Activated naive CD4-positive, alpha-beta T cell treated with anti-CD3 and anti-CD28 coated beads, Interleukin-2, amount 50 U/mL, for 24 hours (primary cell): Measurements from ENCODE around the gene TAS1R2.
"Not testable (repeated sequence)": the region's sequence is repeated elsewhere in the genome, so short reads cannot be mapped to it uniquely, and the experiment has no call there.

Experiments
- H3K27ac Mint-ChIP-seq: one replicate; pipeline ENCODE4 v1.8.0; 2021; ENCODE audit warnings: mild to moderate bottlenecking, mixed read lengths
- H3K27me3 Mint-ChIP-seq: one replicate; pipeline ENCODE4 v1.8.0; 2021; ENCODE audit warnings: mixed read lengths
- H3K36me3 Mint-ChIP-seq: one replicate; pipeline ENCODE4 v1.8.0; 2021; ENCODE audit warnings: mixed read lengths
- H3K4me1 Mint-ChIP-seq: one replicate; pipeline ENCODE4 v1.8.0; 2021; ENCODE audit warnings: mixed read lengths
- H3K4me3 Mint-ChIP-seq: one replicate; pipeline ENCODE4 v1.8.0; 2021; ENCODE audit warnings: mild to moderate bottlenecking, mixed read lengths
- H3K9me3 Mint-ChIP-seq: one replicate; pipeline ENCODE4 v1.8.0; 2021; ENCODE audit warnings: mixed read lengths

The TAS1R2 gene

DNA sequence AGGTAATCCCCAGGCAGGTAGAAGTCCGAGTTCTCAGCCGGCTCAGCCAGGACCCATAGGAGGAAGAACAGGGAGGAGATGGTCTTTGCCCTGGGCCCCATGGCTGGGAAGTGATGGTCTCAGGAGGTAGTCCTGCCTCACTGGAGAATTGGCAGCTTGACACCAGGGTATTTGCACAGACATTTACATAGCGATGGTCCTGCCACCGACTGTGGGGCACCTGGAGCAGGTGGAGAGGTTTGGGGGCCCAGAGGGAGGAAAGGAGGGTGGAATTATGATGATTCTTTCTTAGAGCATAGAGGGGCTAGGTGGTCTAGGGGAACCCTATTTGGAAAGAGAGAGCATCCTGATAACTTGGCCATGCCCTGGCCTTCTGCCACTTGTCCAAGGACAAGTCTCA is at the start of gene TAS1R2:
Gene TAS1R2, minus strand, starts transcription at position 101 of the 400 bp plus-strand sequence. Its CDS starts 0 bp downstream, at position 101.
- H3K27me3 Mint-ChIP-seq, result peaks cover 3% of the 10 kb centered on the region
- no peak within 1 kb of the TSS for H3K4me3 Mint-ChIP-seq
- no peaks in the 10 kb centered on the region for H3K36me3 Mint-ChIP-seq
- H3K9me3 Mint-ChIP-seq, result no peaks in the 10 kb centered on the region
- no peak within 1 kb of the TSS for H3K27ac Mint-ChIP-seq
- no peaks in the 10 kb centered on the region for H3K4me1 Mint-ChIP-seq

- peak overlapping the region; percentile 68 for H3K27ac Mint-ChIP-seq
- H3K4me1 Mint-ChIP-seq, result peaks cover 36% of the 10 kb centered on the region
- H3K36me3 Mint-ChIP-seq, result peaks cover 18% of the 10 kb centered on the region
- H3K27me3 Mint-ChIP-seq, result no peaks in the 10 kb centered on the region
- no peak overlapping the region for H3K4me3 Mint-ChIP-seq
- H3K9me3 Mint-ChIP-seq, result no peaks in the 10 kb centered on the region
Observed at GRCh38 chr1:18907917-18908845, 48.7 kb upstream of the TAS1R2 start.

GRCh38 chr1:18907021-18907916 is 47.8 kb upstream of the TAS1R2 start:
- no peaks in the 10 kb centered on the region for H3K27me3 Mint-ChIP-seq
- H3K4me3 Mint-ChIP-seq, result no peak overlapping the region
- peak overlapping the region; percentile 68 for H3K27ac Mint-ChIP-seq
- H3K36me3 Mint-ChIP-seq, result peaks cover 18% of the 10 kb centered on the region
- no peaks in the 10 kb centered on the region for H3K9me3 Mint-ChIP-seq
- peaks cover 32% of the 10 kb centered on the region for H3K4me1 Mint-ChIP-seq

- no peaks in the 10 kb centered on the region for H3K27me3 Mint-ChIP-seq
- peaks cover 44% of the 10 kb centered on the region for H3K4me1 Mint-ChIP-seq
- no peaks in the 10 kb centered on the region for H3K9me3 Mint-ChIP-seq
- peak overlapping the region; percentile 78 for H3K4me3 Mint-ChIP-seq
- H3K27ac Mint-ChIP-seq, result no peak overlapping the region
- H3K36me3 Mint-ChIP-seq, result peaks cover 2% of the 10 kb centered on the region
Observed at GRCh38 chr1:18903291-18903756, 43.9 kb upstream of the TAS1R2 start.

GRCh38 chr1:18902523-18903290 is 43.2 kb upstream of the TAS1R2 start, which contains the start of gene ALDH4A1:
Gene ALDH4A1 (minus strand): TSS chr1:18902555. CDS start chr1:18902523, 32 bp downstream.
- Mint-ChIP-seq H3K4me1 (peaks cover 39% of the 10 kb centered on the region), H3K36me3 (no peaks in the 10 kb centered on the region), H3K27me3 (no peaks in the 10 kb centered on the region), H3K27ac (peak within 1 kb of the TSS; percentile 99), H3K4me3 (peak within 1 kb of the TSS; percentile 89), H3K9me3 (no peaks in the 10 kb centered on the region)

DNA sequence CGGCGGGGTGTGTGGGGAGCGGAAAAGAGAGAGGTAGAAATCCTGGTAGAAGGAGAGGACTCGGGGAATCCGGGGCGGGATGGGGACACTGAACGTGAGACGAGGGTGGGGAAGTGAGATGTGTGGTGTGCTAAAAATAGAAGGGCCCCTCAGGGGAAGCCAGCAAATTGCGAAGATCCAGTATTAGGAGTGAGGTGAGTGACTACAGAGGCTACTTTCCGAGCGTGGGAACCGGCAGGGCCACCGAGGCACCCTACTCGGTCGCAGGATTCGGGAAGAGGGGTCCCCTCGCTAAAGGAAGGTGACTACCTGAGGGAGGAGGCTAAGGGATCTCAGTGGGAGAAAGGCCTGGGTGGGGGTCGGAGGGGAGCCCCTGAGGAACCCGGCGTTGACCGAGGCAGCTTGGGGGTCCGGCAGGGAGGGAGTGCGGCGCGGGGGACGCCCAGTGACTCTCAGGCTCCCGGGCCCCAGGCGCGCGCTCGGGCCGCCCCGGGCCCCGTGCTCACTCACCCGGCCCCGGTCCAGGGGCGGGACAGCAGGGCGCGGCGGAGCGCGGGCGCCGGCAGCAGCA is 42.6 kb upstream of the TAS1R2 start:
- H3K27me3 Mint-ChIP-seq, result no peaks in the 10 kb centered on the region
- peaks cover 38% of the 10 kb centered on the region for H3K4me1 Mint-ChIP-seq
- H3K9me3 Mint-ChIP-seq, result no peaks in the 10 kb centered on the region
- H3K4me3 Mint-ChIP-seq, result peak overlapping the region; percentile 89
- H3K27ac Mint-ChIP-seq, result peak overlapping the region; percentile 89
- H3K36me3 Mint-ChIP-seq, result no peaks in the 10 kb centered on the region

- H3K4me3 Mint-ChIP-seq, result peak overlapping the region; percentile 89
- no peaks in the 10 kb centered on the region for H3K36me3 Mint-ChIP-seq
- no peaks in the 10 kb centered on the region for H3K9me3 Mint-ChIP-seq
- H3K27me3 Mint-ChIP-seq, result no peaks in the 10 kb centered on the region
- H3K4me1 Mint-ChIP-seq, result peaks cover 35% of the 10 kb centered on the region
- H3K27ac Mint-ChIP-seq, result peak overlapping the region; percentile 89
Observed at GRCh38 chr1:18901147-18901951, 41.9 kb upstream of the TAS1R2 start.

DNA sequence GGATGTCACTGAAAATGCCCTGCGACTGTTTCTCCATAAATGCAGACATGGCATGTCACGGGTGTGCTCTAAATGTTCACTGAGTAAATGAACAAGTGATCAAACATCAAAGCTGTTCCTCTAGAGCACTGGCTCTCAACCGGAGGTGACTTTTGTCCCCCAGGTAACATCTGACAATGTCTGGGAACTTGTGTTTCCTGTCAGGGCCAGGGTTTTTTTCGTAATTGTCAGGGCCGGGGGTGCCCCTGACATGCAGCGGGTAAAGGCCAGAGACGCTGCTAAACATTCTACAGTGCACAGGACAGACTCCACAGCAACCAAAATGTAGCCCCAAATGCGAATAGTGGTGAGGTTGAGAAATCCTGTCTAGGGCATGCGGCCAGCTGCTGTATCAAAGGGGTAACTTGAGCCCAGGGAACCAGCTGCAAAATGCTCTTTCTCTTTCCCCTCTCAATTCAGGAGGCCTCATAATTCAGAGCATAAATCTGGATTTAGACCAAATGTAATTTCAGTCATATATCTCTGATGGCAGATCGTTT is 40.9 kb upstream of the TAS1R2 start:
- Mint-ChIP-seq H3K27ac (peak overlapping the region; percentile 35), H3K36me3 (no peaks in the 10 kb centered on the region), H3K4me3 (peak overlapping the region; percentile 26), H3K27me3 (no peaks in the 10 kb centered on the region), H3K9me3 (no peaks in the 10 kb centered on the region), H3K4me1 (peaks cover 35% of the 10 kb centered on the region)

GRCh38 chr1:18899363-18900049 is 40.0 kb upstream of the TAS1R2 start:
- no peaks in the 10 kb centered on the region for H3K27me3 Mint-ChIP-seq

DNA sequence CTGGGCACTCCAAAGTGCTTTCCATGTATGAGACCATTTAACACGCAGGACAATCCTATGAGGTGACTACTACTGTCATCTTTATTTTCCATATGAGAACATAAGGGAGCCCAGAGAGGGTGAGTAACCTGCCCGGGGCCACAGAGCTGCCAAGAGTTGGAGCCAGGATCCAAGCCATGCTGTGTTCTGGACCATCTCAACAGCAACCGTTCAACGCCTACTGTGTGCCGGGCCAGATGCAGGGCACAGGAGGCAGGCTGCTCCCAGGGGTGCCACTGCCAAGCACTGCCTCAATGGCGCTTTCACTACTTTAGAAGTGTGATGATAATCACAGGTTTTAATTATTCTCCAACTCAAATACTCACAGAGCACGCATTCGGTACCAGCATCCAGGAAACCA is 39.1 kb upstream of the TAS1R2 start:
- Mint-ChIP-seq H3K4me1 (peaks cover 29% of the 10 kb centered on the region), H3K27ac (no peak overlapping the region), H3K4me3 (no peak overlapping the region), H3K27me3 (no peaks in the 10 kb centered on the region), H3K36me3 (no peaks in the 10 kb centered on the region), H3K9me3 (no peaks in the 10 kb centered on the region)

More at GRCh38 chr1:18899363-18900049, 40.0 kb upstream of the TAS1R2 start:
- peaks cover 35% of the 10 kb centered on the region for H3K4me1 Mint-ChIP-seq
- no peaks in the 10 kb centered on the region for H3K9me3 Mint-ChIP-seq
- no peak overlapping the region for H3K27ac Mint-ChIP-seq
- no peak overlapping the region for H3K4me3 Mint-ChIP-seq
- H3K36me3 Mint-ChIP-seq, result no peaks in the 10 kb centered on the region

- no peak overlapping the region for H3K27ac Mint-ChIP-seq
- no peaks in the 10 kb centered on the region for H3K9me3 Mint-ChIP-seq
- no peak overlapping the region for H3K4me3 Mint-ChIP-seq
- H3K27me3 Mint-ChIP-seq, result no peaks in the 10 kb centered on the region
- H3K36me3 Mint-ChIP-seq, result no peaks in the 10 kb centered on the region
- peaks cover 11% of the 10 kb centered on the region for H3K4me1 Mint-ChIP-seq
Observed at GRCh38 chr1:18895317-18895716, 35.9 kb upstream of the TAS1R2 start.

DNA sequence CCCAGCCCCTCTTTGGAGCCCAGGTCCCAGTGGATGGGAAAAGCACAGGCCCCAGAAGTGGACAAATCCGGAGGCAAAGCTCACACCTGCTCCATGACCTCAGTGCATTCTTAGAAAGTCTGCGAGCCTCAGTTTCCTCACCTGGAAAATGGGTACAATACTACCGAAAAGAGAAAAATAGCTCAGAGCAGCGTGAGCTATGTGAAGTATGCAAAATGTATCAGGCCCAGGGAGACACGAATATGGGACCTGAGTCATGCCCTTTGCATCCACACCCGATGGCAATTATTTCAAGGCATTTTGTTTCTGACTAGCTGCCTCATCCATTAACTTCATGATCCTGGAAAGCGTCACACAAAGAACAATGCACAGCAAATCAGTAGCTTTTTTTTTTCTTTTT is 33.7 kb upstream of the TAS1R2 start:
- H3K9me3 Mint-ChIP-seq, result no peaks in the 10 kb centered on the region
- H3K27ac Mint-ChIP-seq, result no peak overlapping the region
- no peaks in the 10 kb centered on the region for H3K4me1 Mint-ChIP-seq
- H3K36me3 Mint-ChIP-seq, result no peaks in the 10 kb centered on the region
- no peaks in the 10 kb centered on the region for H3K27me3 Mint-ChIP-seq
- H3K4me3 Mint-ChIP-seq, result no peak overlapping the region

GRCh38 chr1:18891858-18892257 is 32.4 kb upstream of the TAS1R2 start:
- H3K4me3 Mint-ChIP-seq, H3K27me3 Mint-ChIP-seq, H3K27ac Mint-ChIP-seq, H3K4me1 Mint-ChIP-seq, H3K36me3 Mint-ChIP-seq, H3K9me3 Mint-ChIP-seq: not testable (repeated sequence)
